GM18873 (cell line): ENCODE results near the gene FLT3.
A peak's percentile ranks its signal among the peaks of the same experiment; 100 is the strongest.
"Not testable (repeated sequence)": the region's sequence is repeated elsewhere in the genome, so short reads cannot be mapped to it uniquely, and the experiment has no call there.

ENCODE experiments used
- ATAC-seq: cut with Tn5 transposase; IDR thresholded peaks from one replicate; pipeline ENCODE4 v1.9.1; 2021; ENCODE audit warnings: mild to moderate bottlenecking, moderate library complexity, moderate number of reproducible peaks; ENCODE audit not compliant: unreplicated experiment, low FRiP score

FLT3 gene

GRCh38 chr13:28046981-28047380, 53.4 kb downstream of the FLT3 start:
- no peak for ATAC-seq

DNA sequence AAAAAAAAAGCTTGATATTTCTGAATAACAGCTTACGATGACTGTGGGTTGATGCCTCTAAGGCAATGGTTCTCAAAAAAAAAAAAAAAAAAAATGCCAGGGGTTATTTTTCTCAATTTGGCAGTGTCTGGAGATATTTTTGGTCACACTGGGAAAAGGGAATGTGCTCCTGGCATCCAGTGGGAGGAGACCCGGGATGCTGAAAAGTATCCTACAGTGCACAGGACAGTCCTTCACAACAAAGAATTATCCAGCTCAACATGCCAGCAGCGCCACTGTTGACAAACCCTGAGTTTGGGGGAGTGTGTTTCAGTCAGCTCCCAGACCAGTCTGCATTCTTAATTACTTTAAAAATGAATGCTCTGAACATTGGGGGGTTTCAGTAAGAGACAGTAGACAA, 54.5 kb downstream of the FLT3 start:
- ATAC-seq, result no peak

GRCh38 chr13:28044608-28045007, 55.8 kb downstream of the FLT3 start:
- ATAC-seq, result no peak

- ATAC-seq, result no peak
Observed at GRCh38 chr13:28043224-28043623, 57.2 kb downstream of the FLT3 start.

DNA sequence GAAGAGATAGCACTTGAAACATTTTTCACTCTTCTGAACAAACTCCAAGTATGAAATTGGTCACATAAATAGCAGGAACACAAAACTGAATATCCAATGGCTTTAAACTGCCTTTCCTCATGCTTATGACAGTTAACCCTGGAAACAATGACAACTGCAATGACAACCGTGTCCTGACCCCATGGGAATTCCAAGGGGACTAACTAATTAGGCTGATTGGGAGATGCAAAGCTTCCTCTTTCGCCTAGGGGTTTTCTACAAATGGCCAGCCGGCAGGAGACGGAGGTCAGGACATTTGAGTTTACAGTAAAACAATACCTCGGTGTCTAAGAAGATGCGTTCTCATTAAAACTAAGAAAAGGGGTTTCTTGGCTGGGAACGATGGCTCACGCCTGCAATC, 58.9 kb downstream of the FLT3 start:
- no peak for ATAC-seq

- no peak for ATAC-seq
Observed at GRCh38 chr13:28041031-28041461, 59.3 kb downstream of the FLT3 start.

- ATAC-seq, result no peak
Observed at GRCh38 chr13:28037399-28037798, 63.0 kb downstream of the FLT3 start.

- ATAC-seq, result no peak
Observed at GRCh38 chr13:28035146-28035782, 65.1 kb downstream of the FLT3 start.

- no peak for ATAC-seq
Observed at GRCh38 chr13:28033894-28034655, 66.3 kb downstream of the FLT3 start.

- not testable (repeated sequence) for ATAC-seq
Observed at GRCh38 chr13:28032438-28032837, 67.9 kb downstream of the FLT3 start.

DNA sequence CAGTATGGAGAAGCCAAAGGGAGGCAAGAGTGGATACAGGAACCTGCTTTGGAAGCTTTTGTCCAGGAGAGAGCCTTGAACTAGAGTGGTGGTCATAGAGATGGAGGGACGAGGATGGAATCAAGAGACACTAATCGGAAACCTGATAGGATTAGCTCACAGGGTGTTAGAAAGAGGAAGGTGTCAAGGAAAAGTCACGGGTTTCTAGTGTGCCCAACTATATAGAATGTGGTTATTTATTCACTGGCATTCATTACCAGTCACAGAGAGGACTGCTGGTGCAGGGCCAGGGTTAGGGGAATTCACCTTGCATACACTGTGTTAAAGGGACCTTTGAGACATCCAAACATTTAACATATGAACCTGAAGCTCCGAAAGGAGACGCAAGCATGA, 68.5 kb downstream of the FLT3 start:
- ATAC-seq, result no peak

GRCh38 chr13:28031220-28031895, 69.0 kb downstream of the FLT3 start:
- no peak for ATAC-seq

DNA sequence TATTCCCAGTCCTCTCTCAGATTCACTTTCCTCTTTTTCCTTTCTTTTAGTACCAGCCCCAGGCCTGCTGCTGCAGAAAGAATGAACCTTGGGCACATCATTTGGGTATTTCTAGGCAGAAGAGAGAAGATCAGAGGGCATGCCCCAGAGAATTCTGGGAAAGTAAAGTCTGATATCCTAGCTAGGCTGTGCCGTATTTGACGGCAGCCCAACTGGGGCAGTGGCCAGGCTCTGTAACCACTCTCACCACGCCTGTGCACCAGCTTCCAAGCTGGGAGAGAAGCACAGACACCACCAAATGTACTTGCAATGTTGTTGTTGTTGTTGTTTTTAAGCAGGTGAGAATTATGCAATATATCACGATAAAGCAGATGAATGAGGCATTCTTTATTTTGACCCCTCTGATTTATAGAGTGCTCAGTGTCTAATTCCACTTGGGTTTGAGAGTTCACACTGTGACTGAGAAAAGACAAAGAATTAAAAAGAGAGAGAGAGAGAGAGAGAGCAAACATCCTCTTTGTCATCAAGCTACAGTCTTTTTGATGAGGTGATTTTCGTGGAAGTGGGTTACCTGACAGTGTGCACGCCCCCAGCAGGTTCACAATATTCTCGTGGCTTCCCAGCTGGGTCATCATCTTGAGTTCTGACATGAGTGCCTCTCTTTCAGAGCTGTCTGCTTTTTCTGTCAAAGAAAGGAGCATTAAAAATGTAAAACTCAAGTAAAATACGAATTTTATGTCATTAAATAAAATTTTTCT, 72.6 kb downstream of the FLT3 start:
- ATAC-seq, result no peak

DNA sequence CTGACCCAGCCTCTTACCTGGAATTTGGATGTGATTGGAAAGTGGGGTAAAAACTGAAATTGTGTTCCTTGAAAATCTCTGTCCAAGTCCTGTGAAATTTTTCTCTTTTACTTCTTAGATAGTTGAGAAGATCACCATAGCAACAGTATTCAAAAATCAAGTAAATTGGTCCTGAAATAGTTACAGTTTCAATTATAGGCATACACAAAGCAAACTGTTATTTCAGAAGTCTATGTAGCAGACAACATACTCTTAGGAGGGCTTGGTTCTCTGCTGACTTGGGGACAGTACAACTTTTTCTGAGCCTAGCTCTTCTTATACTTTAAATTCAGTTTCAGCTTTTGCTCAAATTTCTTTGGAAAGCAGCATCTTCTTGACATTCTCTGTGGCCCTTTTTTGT, 73.3 kb downstream of the FLT3 start:
- no peak for ATAC-seq

DNA sequence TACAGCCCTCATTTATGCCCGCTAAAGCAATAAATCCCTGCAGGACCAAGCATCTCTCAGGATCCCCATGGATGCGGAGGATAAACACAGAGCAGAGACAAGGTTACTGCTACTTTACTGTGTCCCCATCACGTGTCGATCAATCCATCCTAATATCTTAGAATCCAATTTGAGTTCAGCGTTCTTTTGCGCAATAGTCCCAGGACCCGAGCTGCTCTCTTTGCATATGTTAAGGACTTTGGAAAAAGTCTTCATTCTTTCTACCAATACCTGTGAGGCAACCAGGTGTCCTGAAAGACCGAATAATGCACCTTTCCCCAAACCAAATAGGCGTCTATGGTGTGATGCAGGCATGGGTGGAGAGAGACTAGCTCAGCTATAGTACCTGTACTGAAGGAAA, 73.9 kb downstream of the FLT3 start:
- no peak for ATAC-seq

GRCh38 chr13:28022848-28023518, 77.4 kb downstream of the FLT3 start:
- no peak for ATAC-seq

GRCh38 chr13:28014301-28014700, 86.1 kb downstream of the FLT3 start:
- ATAC-seq, result no peak

DNA sequence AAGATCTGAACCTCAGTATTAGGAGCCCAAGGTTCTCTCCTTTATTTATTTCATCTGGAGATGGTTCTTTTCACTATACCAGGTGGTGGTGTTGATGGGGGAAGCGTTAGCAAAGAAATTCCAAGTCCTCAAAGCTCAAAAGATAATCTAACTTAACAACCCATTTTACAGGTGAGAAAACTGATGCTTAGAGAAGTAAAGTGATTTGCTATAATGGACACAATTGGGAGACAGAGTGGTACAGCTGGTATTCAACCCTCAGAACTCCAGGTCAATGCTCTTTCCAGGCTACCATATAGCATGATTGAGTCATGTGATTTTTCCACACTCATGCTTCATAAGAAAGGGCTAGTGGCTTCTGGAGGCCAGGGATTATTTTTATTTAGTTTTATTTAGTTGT, 86.9 kb downstream of the FLT3 start:
- ATAC-seq, result no peak

DNA sequence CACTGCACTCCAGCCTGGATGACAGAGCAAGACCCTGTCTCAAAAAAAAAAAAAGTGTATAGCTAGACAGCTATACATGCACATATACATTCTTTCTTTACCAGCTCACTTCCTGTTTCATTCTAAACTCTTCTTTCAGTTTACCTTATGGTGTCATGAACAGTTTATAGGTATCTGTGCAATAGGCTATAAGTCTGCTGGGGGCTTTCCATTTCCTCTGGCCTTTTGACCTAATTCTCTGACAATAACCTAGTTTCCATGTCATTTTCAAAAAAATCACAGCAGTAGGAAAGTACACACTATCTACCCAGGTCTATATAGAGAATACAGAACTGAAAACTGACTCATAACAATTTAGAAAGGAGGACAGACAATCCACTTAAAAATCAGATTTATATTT, 87.5 kb downstream of the FLT3 start:
- peak; percentile 90 for ATAC-seq

- ATAC-seq, result no peak
Observed at GRCh38 chr13:28012383-28012782, 88.0 kb downstream of the FLT3 start.
